Erythroblast (primary cell): ENCODE results near the gene ABI1.

Experiments used
- GATA1 ChIP-seq: IDR thresholded peaks from 2 replicates; pipeline ENCODE4 v1.6.1; 2011; ENCODE audit warnings: low read depth, mild to moderate bottlenecking, control low read depth, low read length, moderate library complexity
- POLR2A ChIP-seq: IDR thresholded peaks from 2 replicates; pipeline ENCODE4 v1.6.1; 2011; ENCODE audit warnings: mild to moderate bottlenecking, low read length

- TF ChIP-seq POLR2A, result no peak
- no peak for TF ChIP-seq GATA1
Observed at GRCh38 chr10:26733750-26734568, 126.8 kb downstream of the ABI1 start.
